ENCODE data around the gene TNFRSF25.

- no peak for TF ChIP-seq CTCF (IDR thresholded peaks at IDR 0.05 in 2 of 3, conservative IDR thresholded peaks at IDR 0.05 in 1 of 3; ENCODE audit: control insufficient read depth in 2 of 3, extremely low read depth in 1 of 3, insufficient read depth in 1 of 3, low read depth in 3 of 3, low read length in 3 of 3)
- TF ChIP-seq E2F4 (IDR thresholded peaks at IDR 0.05; ENCODE audit: low read depth, low read length) = no peak
- no peak for TF ChIP-seq FOXM1 (IDR thresholded peaks at IDR 0.05; ENCODE audit: low read depth, low read length)
- no peak for TF ChIP-seq EZH2 (IDR thresholded peaks at IDR 0.05; ENCODE audit: borderline replicate concordance, control insufficient read depth, low read depth, low read length)
- no peak for TF ChIP-seq JUND (IDR thresholded peaks at IDR 0.05; ENCODE audit: low read depth, low read length)
- TF ChIP-seq HCFC1 (IDR thresholded peaks at IDR 0.05; ENCODE audit: low read length) = no peak
- TF ChIP-seq GABPA (IDR thresholded peaks at IDR 0.05; ENCODE audit: low read depth) = no peak
- TF ChIP-seq USF2 (IDR thresholded peaks at IDR 0.05; ENCODE audit: borderline replicate concordance, low read depth, low read length) = no peak
- TF ChIP-seq PML (IDR thresholded peaks at IDR 0.05; ENCODE audit: low read length) = no peak
- no peak for TF ChIP-seq GATAD2B (conservative IDR thresholded peaks at IDR 0.05; ENCODE audit: low read depth)
- TF ChIP-seq TAF1 (IDR thresholded peaks at IDR 0.05; ENCODE audit: borderline replicate concordance, low read depth, low read length) = no peak
- TF ChIP-seq RBBP5 (conservative IDR thresholded peaks at IDR 0.05) = no peak
These were observed 4.9 kb downstream of the TNFRSF25 start for GRCh38 chr1:6461051-6461530.
